ENCODE data around the gene KIF22. TPM values are rescaled to one million over a fixed set of nuclear protein-coding genes. Genes with fewer than 3 reads are reported as not detected.

KIF22 gene
- total and polyA plus RNA-seq, 9 of the 15 experiments (the other 6 are each of a cell fraction or from before 2014, with no cell fraction given): 8.7 to 232 (median 131) TPM

- TF ChIP-seq RBFOX2 (IDR thresholded peaks at IDR 0.05; ENCODE audit: low read depth, low read length) (peak; percentile 96), MYBL2 (IDR thresholded peaks at IDR 0.05; ENCODE audit: low read depth) (peak; percentile 96), MYBL2 (CRISPR knock-in tag; IDR thresholded peaks at IDR 0.05; ENCODE audit: borderline replicate concordance) (peak; percentile 93; the same call in 1 of the 2 replicates), HIVEP1 (CRISPR knock-in tag; IDR thresholded peaks at IDR 0.05) (no peak), NR4A1 (CRISPR knock-in tag; IDR thresholded peaks at IDR 0.05) (no peak; the same call in 1 of the 2 replicates), NR4A1 (tag; IDR thresholded peaks at IDR 0.05) (peak; percentile 91), POLR3G (IDR thresholded peaks at IDR 0.05; ENCODE audit: extremely low read depth, insufficient read length, insufficient replicate concordance) (no peak), NFXL1 (CRISPR knock-in tag; IDR thresholded peaks at IDR 0.05) (no peak), MGA (IDR thresholded peaks at IDR 0.05) (peak; percentile 96), ZMIZ1 (IDR thresholded peaks at IDR 0.05; ENCODE audit: low read depth in 2 of 2, low read length in 2 of 2) (peak in 1 of 2 experiments; percentile 54; a peak in 2 of 4 replicates)
These were observed 14.9 kb downstream of the KIF22 start (continued) for GRCh38 chr16:29805232-29806098.

All from K562 (cell line).